ENCODE results near the gene ALAS1. TPM values are rescaled to one million over a fixed set of nuclear protein-coding genes. Genes with fewer than 3 reads are reported as not detected.

ALAS1 gene
- total and polyA plus RNA-seq, 9 of the 15 experiments (the other 6 are each of a cell fraction or from before 2014, with no cell fraction given): 21.4 to 49.5 (median 34.4) TPM

DNA sequence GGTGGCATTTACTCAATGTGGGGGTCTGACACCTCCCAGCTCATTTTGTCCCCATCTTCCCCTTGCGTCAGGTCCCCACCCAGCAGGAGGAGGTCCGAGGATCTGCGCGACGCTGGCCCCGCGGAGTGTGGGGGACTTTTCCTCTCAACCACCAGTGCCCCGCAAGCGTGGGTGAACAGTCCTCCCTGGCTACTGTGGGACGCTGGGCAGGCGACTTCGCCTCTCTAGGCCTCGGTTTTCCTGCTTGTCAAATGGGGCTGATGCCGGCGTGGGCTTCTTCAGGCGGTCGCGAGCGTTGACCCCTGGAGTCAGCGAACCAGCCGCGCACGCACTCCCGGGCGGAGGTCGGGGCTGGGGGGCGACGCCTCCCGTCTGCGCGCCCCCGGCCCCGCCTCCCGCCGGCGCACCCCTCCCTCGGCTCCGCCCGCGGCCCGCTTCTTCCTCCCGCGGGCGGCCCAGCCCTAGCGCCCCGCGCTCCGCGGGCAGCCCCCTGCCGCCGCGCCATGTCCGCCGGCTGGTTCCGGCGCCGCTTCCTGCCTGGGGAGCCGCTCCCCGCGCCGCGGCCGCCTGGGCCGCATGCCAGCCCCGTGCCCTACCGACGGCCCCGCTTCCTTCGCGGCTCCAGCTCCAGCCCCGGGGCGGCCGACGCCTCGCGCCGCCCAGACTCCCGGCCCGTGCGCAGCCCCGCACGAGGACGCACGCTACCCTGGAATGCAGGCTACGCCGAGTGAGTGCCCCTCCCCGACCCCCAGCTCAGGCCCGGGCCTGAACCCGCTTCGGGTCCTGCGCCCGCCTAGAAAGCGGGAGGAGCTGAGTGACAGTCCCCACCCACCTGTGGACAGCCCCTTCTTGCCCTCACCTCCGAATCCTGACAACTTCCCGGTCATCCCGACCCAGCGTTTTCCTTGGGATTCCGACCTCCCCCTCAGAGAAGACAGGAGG, 47.6 kb downstream of the ALAS1 start, which contains the start of gene PPM1M (continued):
- TF ChIP-seq NR0B1 (IDR thresholded peaks at IDR 0.05; ENCODE audit: partially characterized antibody) (no peak), CLOCK (CRISPR knock-in tag; IDR thresholded peaks at IDR 0.05; ENCODE audit: borderline replicate concordance) (no peak), MAFF (IDR thresholded peaks at IDR 0.05; ENCODE audit: low read length) (no peak), CCNT2 (IDR thresholded peaks at IDR 0.05; ENCODE audit: borderline replicate concordance, extremely low read depth, insufficient read length, low read depth, low read length) (peak; percentile 19), ZNF311 (CRISPR knock-in tag; IDR thresholded peaks at IDR 0.05) (no peak), ZNF212 (CRISPR knock-in tag; IDR thresholded peaks at IDR 0.05) (no peak), ZNF830 (CRISPR knock-in tag; IDR thresholded peaks at IDR 0.05) (no peak), ZNF217 (CRISPR knock-in tag; IDR thresholded peaks at IDR 0.05) (no peak), NR2C1 (IDR thresholded peaks at IDR 0.05) (no peak), NR2C1 (tag; IDR thresholded peaks at IDR 0.05) (no peak), ZNF609 (CRISPR knock-in tag; IDR thresholded peaks at IDR 0.05; ENCODE audit: borderline replicate concordance) (no peak), CHD1 (IDR thresholded peaks at IDR 0.05; ENCODE audit: low read length) (no peak), RUNX1 (IDR thresholded peaks at IDR 0.05; ENCODE audit: low read depth) (no peak)
- TF ChIP-seq, protein P1, sequence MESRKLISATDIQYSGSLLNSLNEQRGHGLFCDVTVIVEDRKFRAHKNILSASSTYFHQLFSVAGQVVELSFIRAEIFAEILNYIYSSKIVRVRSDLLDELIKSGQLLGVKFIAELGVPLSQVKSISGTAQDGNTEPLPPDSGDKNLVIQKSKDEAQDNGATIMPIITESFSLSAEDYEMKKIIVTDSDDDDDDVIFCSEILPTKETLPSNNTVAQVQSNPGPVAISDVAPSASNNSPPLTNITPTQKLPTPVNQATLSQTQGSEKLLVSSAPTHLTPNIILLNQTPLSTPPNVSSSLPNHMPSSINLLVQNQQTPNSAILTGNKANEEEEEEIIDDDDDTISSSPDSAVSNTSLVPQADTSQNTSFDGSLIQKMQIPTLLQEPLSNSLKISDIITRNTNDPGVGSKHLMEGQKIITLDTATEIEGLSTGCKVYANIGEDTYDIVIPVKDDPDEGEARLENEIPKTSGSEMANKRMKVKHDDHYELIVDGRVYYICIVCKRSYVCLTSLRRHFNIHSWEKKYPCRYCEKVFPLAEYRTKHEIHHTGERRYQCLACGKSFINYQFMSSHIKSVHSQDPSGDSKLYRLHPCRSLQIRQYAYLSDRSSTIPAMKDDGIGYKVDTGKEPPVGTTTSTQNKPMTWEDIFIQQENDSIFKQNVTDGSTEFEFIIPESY (CRISPR knock-in tag; IDR thresholded peaks at IDR 0.05): no peak
- TF ChIP-seq, protein P2, sequence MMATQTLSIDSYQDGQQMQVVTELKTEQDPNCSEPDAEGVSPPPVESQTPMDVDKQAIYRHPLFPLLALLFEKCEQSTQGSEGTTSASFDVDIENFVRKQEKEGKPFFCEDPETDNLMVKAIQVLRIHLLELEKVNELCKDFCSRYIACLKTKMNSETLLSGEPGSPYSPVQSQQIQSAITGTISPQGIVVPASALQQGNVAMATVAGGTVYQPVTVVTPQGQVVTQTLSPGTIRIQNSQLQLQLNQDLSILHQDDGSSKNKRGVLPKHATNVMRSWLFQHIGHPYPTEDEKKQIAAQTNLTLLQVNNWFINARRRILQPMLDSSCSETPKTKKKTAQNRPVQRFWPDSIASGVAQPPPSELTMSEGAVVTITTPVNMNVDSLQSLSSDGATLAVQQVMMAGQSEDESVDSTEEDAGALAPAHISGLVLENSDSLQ (IDR thresholded peaks at IDR 0.05): peak; percentile 74

All from K562 (cell line).